ENCODE data around the gene MARCHF6.

The MARCHF6 gene

DNA sequence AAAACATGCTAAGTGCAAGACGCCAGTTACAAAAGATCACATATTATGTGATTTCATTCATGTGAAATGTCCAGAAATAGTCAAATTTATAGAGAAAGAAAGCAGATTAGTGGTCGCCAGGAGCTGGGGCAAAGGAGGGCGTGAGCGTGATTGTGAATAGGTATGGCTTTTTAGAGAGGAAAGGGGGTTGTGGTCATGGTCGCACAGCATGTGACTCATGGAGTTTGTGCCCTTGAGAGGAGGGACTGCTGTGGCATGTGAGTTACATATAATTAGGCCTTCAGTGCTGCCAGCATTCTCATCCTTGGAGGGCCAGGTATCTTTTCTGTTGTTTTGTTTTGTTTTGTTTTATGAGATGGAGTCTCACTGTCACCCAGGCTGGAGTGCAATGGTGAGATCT, 21.2 kb upstream of the MARCHF6 start:
- TF ChIP-seq CTCF (IDR thresholded peaks at IDR 0.05; ENCODE audit: low read depth, low read length, missing control alignments) = no peak
- in situ Hi-C loops (cut with HindIII; ENCODE audit: low sequenced_read_pairs) = no loop called here
- DNase-seq (ENCODE audit: low read depth) = no peak
- no peak overlapping the region for H3K4me3 ChIP-seq (ENCODE audit: low read depth, low read length)

GRCh38 chr5:10333154-10334006, 20.1 kb upstream of the MARCHF6 start:
- H3K4me3 ChIP-seq (ENCODE audit: low read depth, low read length) = peak overlapping the region; percentile 46
- no peak for DNase-seq (ENCODE audit: low read depth)
- in situ Hi-C loops (cut with HindIII; ENCODE audit: low sequenced_read_pairs) = no loop called here
- TF ChIP-seq CTCF (IDR thresholded peaks at IDR 0.05; ENCODE audit: low read depth, low read length, missing control alignments) = peak; percentile 25

GRCh38 chr5:10334831-10335230, 18.7 kb upstream of the MARCHF6 start:
- no peak overlapping the region for H3K4me3 ChIP-seq (ENCODE audit: low read depth, low read length)
- TF ChIP-seq CTCF (IDR thresholded peaks at IDR 0.05; ENCODE audit: low read depth, low read length, missing control alignments) = no peak
- in situ Hi-C loops (cut with HindIII; ENCODE audit: low sequenced_read_pairs) = no loop called here
- no peak for DNase-seq (ENCODE audit: low read depth)

DNA sequence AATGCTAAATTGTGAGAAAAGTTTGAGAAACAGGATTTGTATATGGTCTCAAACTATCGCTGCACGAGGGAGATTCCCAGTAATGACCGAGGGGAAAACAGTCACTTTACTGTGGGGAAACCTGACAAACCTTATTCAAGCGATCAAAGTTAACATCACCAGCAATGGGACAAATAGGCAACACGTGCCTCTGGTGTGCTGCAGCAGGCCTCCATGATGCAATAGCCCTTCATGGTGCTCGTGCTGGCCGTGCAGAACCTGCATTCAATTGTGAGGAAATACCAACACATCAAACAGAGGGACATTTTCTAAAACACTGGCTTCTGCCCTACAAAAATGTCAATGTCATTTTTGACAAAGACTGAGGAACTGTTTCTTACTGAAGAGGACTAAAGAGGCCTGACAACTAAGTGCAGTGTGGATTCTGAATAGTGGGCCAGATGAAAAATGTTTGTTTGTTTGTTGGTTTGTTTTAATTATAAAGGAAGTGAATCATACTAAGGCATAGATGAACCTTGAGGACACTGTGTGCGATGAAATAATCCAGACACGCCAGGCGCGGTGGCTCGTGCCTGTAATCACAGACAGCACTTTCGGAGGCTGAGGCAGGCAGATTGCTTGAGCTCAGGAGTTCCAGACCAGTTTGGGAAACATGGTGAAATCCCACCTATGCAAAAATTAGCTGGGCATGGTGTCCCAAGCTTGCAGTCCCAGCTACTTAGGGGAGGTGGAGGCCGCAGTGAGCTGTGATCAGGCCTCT, 17.6 kb upstream of the MARCHF6 start:
- no peak for DNase-seq (ENCODE audit: low read depth)
- in situ Hi-C loops (cut with HindIII; ENCODE audit: low sequenced_read_pairs) = no loop called here
- H3K4me3 ChIP-seq (ENCODE audit: low read depth, low read length) = no peak overlapping the region
- TF ChIP-seq CTCF (IDR thresholded peaks at IDR 0.05; ENCODE audit: low read depth, low read length, missing control alignments) = no peak

- DNase-seq (ENCODE audit: low read depth) = no peak
- in situ Hi-C loops (cut with HindIII; ENCODE audit: low sequenced_read_pairs) = no loop called here
- no peak overlapping the region for H3K4me3 ChIP-seq (ENCODE audit: low read depth, low read length)
- TF ChIP-seq CTCF (IDR thresholded peaks at IDR 0.05; ENCODE audit: low read depth, low read length, missing control alignments) = no peak
Observed at GRCh38 chr5:10337107-10337506, 16.4 kb upstream of the MARCHF6 start.

GRCh38 chr5:10337986-10338385, 15.5 kb upstream of the MARCHF6 start:
- in situ Hi-C loops (cut with HindIII; ENCODE audit: low sequenced_read_pairs) = no loop called here
- no peak for TF ChIP-seq CTCF (IDR thresholded peaks at IDR 0.05; ENCODE audit: low read depth, low read length, missing control alignments)
- DNase-seq (ENCODE audit: low read depth) = no peak
- no peak overlapping the region for H3K4me3 ChIP-seq (ENCODE audit: low read depth, low read length)
